KG1 (cell line): Measurements from ENCODE around the gene HAGHL.

Experiments
- DNase-seq: peaks from one replicate; lab custom pipeline; 2025; lab: John Stamatoyannopoulos, UW

The HAGHL gene

DNA sequence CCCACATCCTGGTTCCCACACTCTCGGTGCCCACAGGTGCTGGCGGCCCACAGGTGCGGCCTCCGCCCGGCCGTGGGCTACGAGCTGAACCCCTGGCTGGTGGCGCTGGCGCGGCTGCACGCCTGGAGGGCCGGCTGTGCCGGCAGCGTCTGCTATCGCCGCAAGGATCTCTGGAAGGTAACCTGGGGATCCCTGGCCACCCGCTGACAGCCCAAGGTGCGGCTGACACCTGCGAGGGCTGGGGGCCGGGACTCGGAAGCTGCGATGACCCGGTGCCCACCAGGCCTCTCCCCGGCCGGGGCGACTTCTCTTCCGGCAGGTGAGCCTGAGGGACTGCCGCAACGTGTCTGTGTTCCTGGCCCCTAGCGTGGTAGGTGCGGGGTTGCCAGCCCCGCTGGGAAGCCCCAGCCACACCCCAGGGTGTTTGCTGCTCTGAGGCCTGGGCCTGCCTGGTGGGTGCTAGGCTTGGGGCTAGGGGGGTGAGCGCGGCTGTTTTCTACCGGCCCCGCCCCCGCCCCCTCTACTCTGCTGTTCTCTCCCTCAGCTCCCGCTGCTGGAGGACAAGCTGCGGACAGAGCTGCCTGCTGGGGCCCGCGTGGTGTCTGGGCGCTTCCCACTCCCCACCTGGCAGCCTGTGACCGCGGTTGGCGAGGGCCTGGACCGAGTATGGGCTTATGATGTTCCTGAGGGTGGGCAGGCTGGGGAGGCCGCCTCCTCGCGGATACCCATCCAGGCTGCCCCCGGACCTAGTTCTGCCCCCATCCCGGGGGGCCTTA lies 5.0 kb upstream of the HAGHL start:
- no peak for DNase-seq

DNA sequence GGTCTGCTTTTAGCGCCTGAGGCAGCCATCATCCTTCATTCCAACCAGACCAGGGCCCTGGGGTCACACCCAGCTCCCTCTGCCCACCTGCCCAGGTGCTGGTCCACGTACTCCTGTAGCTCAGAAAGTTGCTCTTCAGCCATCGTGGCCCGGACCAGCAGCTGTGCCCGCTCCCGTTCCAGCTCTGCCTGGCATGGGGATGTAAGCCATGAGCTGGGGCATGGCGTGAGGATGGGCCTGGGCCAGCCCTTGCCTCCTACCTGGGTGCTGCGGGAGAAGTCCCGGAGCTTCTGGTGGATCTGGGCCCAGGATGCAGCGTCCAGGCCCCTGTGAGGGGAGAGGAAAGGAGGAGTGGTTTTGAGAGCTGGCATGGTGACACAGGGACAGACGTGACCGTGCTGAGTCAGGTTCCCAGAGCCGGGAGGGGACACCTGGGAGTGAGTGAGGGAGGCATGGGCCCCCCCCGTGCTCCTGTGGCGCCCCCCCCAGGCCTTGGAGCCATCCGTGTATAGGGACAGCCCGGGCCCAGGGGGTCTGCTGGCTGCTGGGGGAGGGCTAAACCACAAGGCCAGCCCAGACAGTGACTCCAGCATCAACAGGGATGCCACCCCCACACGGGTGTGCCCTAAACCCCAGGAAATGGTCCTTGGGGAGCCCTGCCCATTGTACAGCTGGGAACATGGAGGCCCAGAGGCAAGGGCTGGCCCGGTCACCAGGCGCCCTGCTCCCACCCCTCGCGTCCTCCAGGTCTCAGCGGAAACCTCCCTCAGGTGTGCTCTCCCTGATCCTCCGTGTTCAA lies 3.9 kb upstream of the HAGHL start:
- DNase-seq: no peak

- DNase-seq: no peak
Observed at GRCh38 chr16:723695-724094, 3.2 kb upstream of the HAGHL start.

- DNase-seq: no peak
Observed at GRCh38 chr16:724188-725040, 2.5 kb upstream of the HAGHL start.

DNA sequence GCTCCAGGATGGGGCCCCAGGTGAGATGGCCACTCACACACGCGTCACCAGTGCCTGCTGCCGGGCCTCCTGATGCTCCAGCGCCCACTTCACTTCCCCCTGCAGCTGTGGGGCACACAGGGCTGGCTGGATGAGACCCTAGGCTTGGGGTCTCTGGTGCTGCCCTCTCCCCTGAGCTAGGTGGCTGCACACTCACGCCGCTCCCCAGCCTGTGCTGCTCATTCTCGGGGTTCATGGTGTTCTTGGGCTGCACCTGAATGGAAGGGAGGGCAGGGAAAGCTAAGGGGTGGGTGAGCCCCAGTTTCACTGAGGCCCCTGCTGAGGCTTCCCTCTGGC lies 1.9 kb upstream of the HAGHL start:
- no peak for DNase-seq

- DNase-seq: no peak
Observed at GRCh38 chr16:725463-726187, 1.3 kb upstream of the HAGHL start.

DNA sequence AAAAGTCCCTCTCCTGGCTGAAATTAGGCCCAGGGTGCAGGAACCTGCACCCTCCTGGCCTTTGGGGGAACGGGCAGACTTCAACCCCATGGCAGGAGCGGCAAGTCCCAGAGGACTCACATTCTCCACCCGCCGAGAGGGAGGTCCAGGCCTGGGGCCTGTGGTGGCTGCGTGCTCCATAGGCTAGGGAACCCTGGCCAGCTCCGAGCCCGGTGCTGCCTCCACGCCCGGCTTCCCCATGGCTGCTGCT lies 793 bp upstream of the HAGHL start:
- no peak for DNase-seq

DNA sequence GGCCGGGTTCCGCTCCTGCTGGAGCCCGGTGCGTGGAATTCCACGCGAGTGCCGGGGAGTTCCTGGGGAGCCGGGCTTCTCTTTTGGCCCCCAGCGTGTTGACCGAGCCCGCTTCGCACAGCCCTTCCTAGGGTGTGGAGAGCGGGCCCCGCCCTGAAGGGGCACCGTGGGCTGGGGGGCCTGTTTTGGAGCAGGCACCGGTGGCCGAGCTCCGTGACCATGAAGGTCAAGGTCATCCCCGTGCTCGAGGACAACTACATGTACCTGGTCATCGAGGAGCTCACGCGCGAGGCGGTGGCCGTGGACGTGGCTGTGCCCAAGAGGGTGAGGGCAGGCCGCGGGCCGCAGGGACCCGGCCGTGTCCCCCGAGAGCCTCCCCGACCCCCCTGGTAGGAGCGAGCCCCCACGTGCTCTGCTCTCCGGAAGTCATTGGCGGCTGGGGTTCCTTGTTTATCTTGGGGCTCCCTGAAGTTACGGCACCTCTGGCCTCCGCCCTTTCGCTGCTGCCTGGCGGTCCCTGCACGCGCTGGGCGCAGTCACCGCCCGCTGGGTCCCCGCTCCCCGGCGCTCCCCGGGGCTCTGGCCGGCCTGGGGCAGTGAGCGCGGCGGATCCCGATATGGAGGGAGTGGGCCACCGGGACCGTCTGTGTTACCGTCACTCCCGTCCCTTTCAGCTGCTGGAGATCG lies 528 bp downstream of the HAGHL start:
- no peak for DNase-seq

- DNase-seq: no peak
Observed at GRCh38 chr16:728131-728889, 1.4 kb downstream of the HAGHL start.

- no peak for DNase-seq
Observed at GRCh38 chr16:728890-729744, 2.2 kb downstream of the HAGHL start.

- DNase-seq: no peak
Observed at GRCh38 chr16:729768-730665, 3.1 kb downstream of the HAGHL start.

DNA sequence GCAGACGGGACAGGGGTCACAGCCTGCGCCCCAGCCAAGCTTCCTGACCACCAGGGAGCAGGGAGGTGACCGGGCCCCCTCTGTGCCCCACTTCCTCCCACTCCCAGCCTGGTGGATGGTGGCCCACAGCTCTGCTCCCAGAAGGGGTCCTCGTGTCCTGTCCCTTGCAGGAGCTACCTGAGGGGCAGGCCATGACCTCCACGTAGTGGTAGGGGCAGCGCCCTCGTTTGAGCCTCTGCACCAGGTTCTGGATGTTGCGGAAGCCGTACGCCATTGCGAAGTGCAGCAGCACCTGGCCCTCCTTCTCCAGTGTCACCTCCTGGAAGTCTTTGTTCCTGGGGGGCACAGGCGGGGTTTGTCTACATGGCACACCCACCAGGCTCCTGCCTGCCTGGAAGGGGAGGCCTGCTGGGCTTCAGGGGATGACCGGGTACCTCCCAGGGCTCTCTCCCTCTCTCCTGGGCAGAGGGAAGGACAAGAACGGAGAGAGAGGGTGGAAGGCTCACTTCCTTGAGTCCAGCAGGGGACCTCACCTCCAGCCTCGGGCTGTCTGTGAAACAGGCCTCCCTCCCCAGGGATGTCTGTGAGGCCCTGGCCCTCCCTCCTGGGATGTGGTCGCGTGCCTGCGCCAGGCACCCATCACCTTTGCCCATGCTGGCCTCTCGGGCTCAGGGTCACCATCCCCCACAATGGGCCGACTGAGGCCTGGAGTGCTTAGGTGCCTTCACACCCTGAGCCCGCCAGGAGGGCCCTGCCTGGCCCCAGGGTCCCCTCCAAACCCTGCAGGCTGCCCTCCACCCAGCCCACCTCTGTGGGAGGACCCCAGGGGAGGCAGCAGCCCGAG lies 4.0 kb downstream of the HAGHL start:
- no peak for DNase-seq

- DNase-seq: no peak
Observed at GRCh38 chr16:732332-732731, 5.4 kb downstream of the HAGHL start.

GRCh38 chr16:732936-733335 lies 6.0 kb downstream of the HAGHL start:
- DNase-seq: no peak

- DNase-seq: no peak
Observed at GRCh38 chr16:733382-734207, 6.7 kb downstream of the HAGHL start.

DNA sequence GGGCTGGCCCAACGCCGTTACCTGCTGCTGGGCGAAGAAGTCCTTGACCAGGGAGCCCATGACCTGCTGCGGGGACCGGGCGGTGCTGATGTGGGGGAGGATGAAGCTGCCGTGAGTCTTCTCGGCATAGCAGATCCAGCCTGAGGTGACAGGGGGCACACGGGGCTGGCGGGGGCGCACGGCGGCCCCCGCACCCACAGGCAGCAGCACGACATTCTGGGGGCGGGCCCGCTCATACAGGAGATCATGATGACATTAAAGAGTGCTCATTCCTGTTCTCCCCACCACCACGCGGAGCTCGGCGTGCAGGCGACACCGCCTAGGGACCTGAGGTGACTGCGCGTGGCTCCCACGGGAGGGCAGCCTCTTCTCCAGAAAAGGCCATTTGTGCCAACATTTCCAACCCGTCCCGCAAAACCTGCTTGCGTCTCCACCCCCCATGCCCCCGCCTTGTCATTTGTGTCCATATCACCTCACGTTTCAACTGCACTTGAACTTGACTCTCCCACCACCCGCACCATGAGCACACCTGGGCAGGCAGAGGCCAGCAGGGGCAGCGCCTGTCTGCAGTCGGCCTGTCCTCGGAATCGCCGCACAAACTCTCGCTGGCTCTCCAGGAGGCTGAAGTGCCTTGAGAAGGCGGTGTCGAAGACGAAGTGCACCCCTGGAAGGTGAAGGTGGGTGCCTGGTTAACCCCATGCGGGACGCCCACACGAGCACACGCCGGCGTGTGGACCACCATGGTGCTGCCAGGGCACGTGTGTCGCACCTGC lies 7.5 kb downstream of the HAGHL start:
- no peak for DNase-seq
